HEK293 (cell line): ENCODE measurements around the gene DOP1B.
A peak's percentile ranks its signal among the peaks of the same experiment; 100 is the strongest.
"Not testable (repeated sequence)": the region's sequence is repeated elsewhere in the genome, so short reads cannot be mapped to it uniquely, and the experiment has no call there.

Experiments
- CTCF ChIA-PET: fragments of 350-600 bp; formaldehyde crosslinking; extraction: SDS; loops from one replicate; lab custom pipeline; 2021; ENCODE audit warnings: antibody characterized with exemption; lab: Yijun Ruan, JAX
- POLR2A ChIA-PET: fragments of 300-600 bp; formaldehyde crosslinking; extraction: SDS; loops from one replicate; lab custom pipeline; 2020; ENCODE audit warnings: antibody characterized with exemption, inconsistent platforms; lab: Yijun Ruan, JAX
- H3K27ac ChIP-seq: fragments of 200-500 bp; sonication (Bioruptor generic); 2 replicates; pipeline ENCODE4 v1.5.1; 2014; ENCODE audit warnings: low read depth, low read length, control low read depth, inconsistent platforms; ENCODE audit errors: extremely low read depth
- H3K36me3 ChIP-seq, 2 experiments: fragments of 200-500 bp in 1 of 2; sonication (Bioruptor generic) in 1 of 2; 1 replicate in 1 of 2; 2 replicates in 1 of 2; pipeline ENCODE4 v1.5.1; 2014 to 2017; ENCODE audit warnings: inconsistent platforms in 2 of 2, low read length in 2 of 2; ENCODE audit not compliant: control insufficient read depth in 2 of 2, insufficient read depth in 1 of 2
- H3K4me1 ChIP-seq: fragments of 200-500 bp; sonication (Bioruptor generic); 2 replicates; pipeline ENCODE4 v1.5.1; 2014; ENCODE audit warnings: mild to moderate bottlenecking, low read length, inconsistent platforms; ENCODE audit not compliant: control insufficient read depth, insufficient read depth
- H3K4me3 ChIP-seq: 2 replicates; pipeline ENCODE4 v1.5.1; 2011; ENCODE audit warnings: low read depth, mild to moderate bottlenecking, control low read depth, low read length, moderate library complexity
- H3K9me3 ChIP-seq: fragments of 200-500 bp; sonication (Bioruptor generic); 2 replicates; pipeline ENCODE4 v1.5.1; 2014; ENCODE audit warnings: low read depth, low read length, inconsistent platforms; ENCODE audit not compliant: control insufficient read depth, insufficient read depth
- OVOL3 ChIP-seq: fragments of 450-650 bp; formaldehyde crosslinking; IDR thresholded peaks from 2 replicates; pipeline ENCODE4 v1.5.1; 2016; ENCODE audit warnings: missing biosample characterization, missing genetic modification characterization
- SCRT2 ChIP-seq: fragments of 450-650 bp; formaldehyde crosslinking; IDR thresholded peaks from 2 replicates; pipeline ENCODE4 v1.5.1; 2016; ENCODE audit warnings: missing biosample characterization, missing genetic modification characterization
- SP2 ChIP-seq: fragments of 450-650 bp; formaldehyde crosslinking; IDR thresholded peaks from 2 replicates; pipeline ENCODE4 v1.5.1; 2016; ENCODE audit warnings: missing biosample characterization, missing genetic modification characterization
- SP3 ChIP-seq: fragments of 450-650 bp; formaldehyde crosslinking; IDR thresholded peaks from 2 replicates; pipeline ENCODE4 v1.5.1; 2016; ENCODE audit warnings: missing biosample characterization, missing genetic modification characterization
- SP7 ChIP-seq: fragments of 450-650 bp; formaldehyde crosslinking; IDR thresholded peaks from 2 replicates; pipeline ENCODE4 v1.5.1; 2016; ENCODE audit warnings: missing biosample characterization, missing genetic modification characterization
- YY2 ChIP-seq: fragments of 450-650 bp; formaldehyde crosslinking; IDR thresholded peaks from 2 replicates; pipeline ENCODE4 v1.5.1; 2016; ENCODE audit warnings: missing biosample characterization, missing genetic modification characterization
- ZFP69B ChIP-seq: fragments of 450-650 bp; formaldehyde crosslinking; IDR thresholded peaks from 2 replicates; pipeline ENCODE4 v1.5.1; 2016; ENCODE audit warnings: missing biosample characterization, missing genetic modification characterization
- ZNF10 ChIP-seq: fragments of 450-650 bp; formaldehyde crosslinking; IDR thresholded peaks from 2 replicates; pipeline ENCODE4 v1.5.1; 2017; ENCODE audit warnings: missing biosample characterization, missing genetic modification characterization
- ZNF184 ChIP-seq: fragments of 450-650 bp; IDR thresholded peaks from 2 replicates; pipeline ENCODE4 v1.5.1; 2018; ENCODE audit warnings: missing biosample characterization, mild to moderate bottlenecking, missing genetic modification characterization
- ZNF302 ChIP-seq: fragments of 450-650 bp; formaldehyde crosslinking; IDR thresholded peaks from 2 replicates; pipeline ENCODE4 v1.5.1; 2016; ENCODE audit warnings: missing biosample characterization, missing genetic modification characterization, low read depth
- ZNF394 ChIP-seq: fragments of 450-650 bp; formaldehyde crosslinking; IDR thresholded peaks from 2 replicates; pipeline ENCODE4 v1.5.1; 2016; ENCODE audit warnings: missing biosample characterization, missing genetic modification characterization, mild to moderate bottlenecking, moderate library complexity, borderline replicate concordance
- ZNF544 ChIP-seq: fragments of 450-650 bp; formaldehyde crosslinking; IDR thresholded peaks from 2 replicates; pipeline ENCODE4 v1.5.0; 2017; ENCODE audit warnings: missing biosample characterization, missing genetic modification characterization
- ZNF596 ChIP-seq: fragments of 450-650 bp; IDR thresholded peaks from 2 replicates; pipeline ENCODE4 v1.5.0; 2018; ENCODE audit warnings: missing biosample characterization, mild to moderate bottlenecking, missing genetic modification characterization, moderate library complexity
- ZNF791 ChIP-seq: fragments of 450-650 bp; formaldehyde crosslinking; IDR thresholded peaks from 2 replicates; pipeline ENCODE4 v1.5.1; 2016; ENCODE audit warnings: missing biosample characterization, missing genetic modification characterization
- ZNF837 ChIP-seq: fragments of 450-650 bp; formaldehyde crosslinking; IDR thresholded peaks from 2 replicates; pipeline ENCODE4 v1.5.1; 2016; ENCODE audit warnings: missing biosample characterization, missing genetic modification characterization
- ZSCAN30 ChIP-seq: fragments of 450-650 bp; IDR thresholded peaks from 2 replicates; pipeline ENCODE4 v1.5.1; 2018; ENCODE audit warnings: missing biosample characterization, mild to moderate bottlenecking, missing genetic modification characterization, moderate library complexity
- TF ChIP-seq, protein P1 (sequence below): fragments of 450-650 bp; formaldehyde crosslinking; IDR thresholded peaks from 2 replicates; pipeline ENCODE4 v1.5.1; 2016; ENCODE audit warnings: missing biosample characterization, missing genetic modification characterization
- TF ChIP-seq, protein P2 (sequence below): fragments of 450-650 bp; formaldehyde crosslinking; IDR thresholded peaks from 2 replicates; pipeline ENCODE4 v1.5.1; 2016; ENCODE audit warnings: missing biosample characterization, missing genetic modification characterization, borderline replicate concordance
- TF ChIP-seq, protein P3 (sequence below): fragments of 450-650 bp; formaldehyde crosslinking; IDR thresholded peaks from 2 replicates; pipeline ENCODE4 v1.5.1; 2016; ENCODE audit warnings: missing biosample characterization, missing genetic modification characterization, low read depth
- TF ChIP-seq, protein P4 (sequence below): fragments of 450-650 bp; formaldehyde crosslinking; IDR thresholded peaks from 2 replicates; pipeline ENCODE4 v1.5.1; 2016; ENCODE audit warnings: missing biosample characterization, missing genetic modification characterization
- TF ChIP-seq, protein P5 (sequence below): fragments of 450-650 bp; formaldehyde crosslinking; IDR thresholded peaks from 2 replicates; pipeline ENCODE4 v1.5.1; 2016; ENCODE audit warnings: missing biosample characterization, missing genetic modification characterization
- TF ChIP-seq, protein P6 (sequence below): fragments of 450-650 bp; formaldehyde crosslinking; IDR thresholded peaks from 2 replicates; pipeline ENCODE4 v1.5.1; 2016; ENCODE audit warnings: missing biosample characterization, missing genetic modification characterization

The DOP1B gene

DNA sequence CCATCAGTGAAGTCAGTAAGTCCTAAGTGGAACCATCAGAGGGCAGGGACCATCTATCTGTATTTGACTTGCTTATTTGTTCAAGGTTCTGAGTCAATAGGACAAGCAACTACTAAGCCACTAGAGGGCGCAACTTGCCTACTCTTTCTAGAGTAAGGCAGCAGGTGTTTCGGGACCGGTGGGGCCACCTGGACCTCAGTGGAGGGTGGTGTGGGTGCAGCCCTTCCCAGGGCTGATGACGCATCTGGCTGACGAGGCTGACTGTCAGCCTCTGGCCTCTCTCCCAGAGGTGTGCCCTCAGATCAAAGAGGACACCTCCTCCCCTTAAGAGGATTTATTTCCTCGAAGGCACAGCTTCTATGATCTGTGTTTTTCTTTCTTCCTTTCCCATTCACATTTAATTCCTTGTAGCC lies 15.1 kb upstream of the DOP1B start (continued):
- TF ChIP-seq, protein P1, sequence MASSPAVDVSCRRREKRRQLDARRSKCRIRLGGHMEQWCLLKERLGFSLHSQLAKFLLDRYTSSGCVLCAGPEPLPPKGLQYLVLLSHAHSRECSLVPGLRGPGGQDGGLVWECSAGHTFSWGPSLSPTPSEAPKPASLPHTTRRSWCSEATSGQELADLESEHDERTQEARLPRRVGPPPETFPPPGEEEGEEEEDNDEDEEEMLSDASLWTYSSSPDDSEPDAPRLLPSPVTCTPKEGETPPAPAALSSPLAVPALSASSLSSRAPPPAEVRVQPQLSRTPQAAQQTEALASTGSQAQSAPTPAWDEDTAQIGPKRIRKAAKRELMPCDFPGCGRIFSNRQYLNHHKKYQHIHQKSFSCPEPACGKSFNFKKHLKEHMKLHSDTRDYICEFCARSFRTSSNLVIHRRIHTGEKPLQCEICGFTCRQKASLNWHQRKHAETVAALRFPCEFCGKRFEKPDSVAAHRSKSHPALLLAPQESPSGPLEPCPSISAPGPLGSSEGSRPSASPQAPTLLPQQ = peak; percentile 100
- TF ChIP-seq ZNF184 (tag by site-specific recombination) = peak; percentile 73; the same call in 1 of the 2 replicates
- peak; percentile 38 for TF ChIP-seq ZNF394 (tag by site-specific recombination)
- TF ChIP-seq SP3 (tag by site-specific recombination) = peak; percentile 45; the same call in 1 of the 2 replicates
- no peak for TF ChIP-seq ZNF837
- TF ChIP-seq ZNF791 (tag by site-specific recombination) = no peak
- no peak for TF ChIP-seq ZNF544 (tag by site-specific recombination)
- TF ChIP-seq ZSCAN30 (tag by site-specific recombination) = no peak; the same call in 1 of the 2 replicates
- TF ChIP-seq, protein P2, sequence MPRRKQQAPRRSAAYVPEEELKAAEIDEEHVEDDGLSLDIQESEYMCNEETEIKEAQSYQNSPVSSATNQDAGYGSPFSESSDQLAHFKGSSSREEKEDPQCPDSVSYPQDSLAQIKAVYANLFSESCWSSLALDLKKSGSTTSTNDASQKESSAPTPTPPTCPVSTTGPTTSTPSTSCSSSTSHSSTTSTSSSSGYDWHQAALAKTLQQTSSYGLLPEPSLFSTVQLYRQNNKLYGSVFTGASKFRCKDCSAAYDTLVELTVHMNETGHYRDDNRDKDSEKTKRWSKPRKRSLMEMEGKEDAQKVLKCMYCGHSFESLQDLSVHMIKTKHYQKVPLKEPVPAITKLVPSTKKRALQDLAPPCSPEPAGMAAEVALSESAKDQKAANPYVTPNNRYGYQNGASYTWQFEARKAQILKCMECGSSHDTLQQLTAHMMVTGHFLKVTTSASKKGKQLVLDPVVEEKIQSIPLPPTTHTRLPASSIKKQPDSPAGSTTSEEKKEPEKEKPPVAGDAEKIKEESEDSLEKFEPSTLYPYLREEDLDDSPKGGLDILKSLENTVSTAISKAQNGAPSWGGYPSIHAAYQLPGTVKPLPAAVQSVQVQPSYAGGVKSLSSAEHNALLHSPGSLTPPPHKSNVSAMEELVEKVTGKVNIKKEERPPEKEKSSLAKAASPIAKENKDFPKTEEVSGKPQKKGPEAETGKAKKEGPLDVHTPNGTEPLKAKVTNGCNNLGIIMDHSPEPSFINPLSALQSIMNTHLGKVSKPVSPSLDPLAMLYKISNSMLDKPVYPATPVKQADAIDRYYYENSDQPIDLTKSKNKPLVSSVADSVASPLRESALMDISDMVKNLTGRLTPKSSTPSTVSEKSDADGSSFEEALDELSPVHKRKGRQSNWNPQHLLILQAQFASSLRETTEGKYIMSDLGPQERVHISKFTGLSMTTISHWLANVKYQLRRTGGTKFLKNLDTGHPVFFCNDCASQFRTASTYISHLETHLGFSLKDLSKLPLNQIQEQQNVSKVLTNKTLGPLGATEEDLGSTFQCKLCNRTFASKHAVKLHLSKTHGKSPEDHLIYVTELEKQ (tag by site-specific recombination) = peak; percentile 67
- TF ChIP-seq OVOL3 (tag by site-specific recombination) = no peak
- TF ChIP-seq ZFP69B (tag by site-specific recombination) = peak; percentile 100
- TF ChIP-seq, protein P3, sequence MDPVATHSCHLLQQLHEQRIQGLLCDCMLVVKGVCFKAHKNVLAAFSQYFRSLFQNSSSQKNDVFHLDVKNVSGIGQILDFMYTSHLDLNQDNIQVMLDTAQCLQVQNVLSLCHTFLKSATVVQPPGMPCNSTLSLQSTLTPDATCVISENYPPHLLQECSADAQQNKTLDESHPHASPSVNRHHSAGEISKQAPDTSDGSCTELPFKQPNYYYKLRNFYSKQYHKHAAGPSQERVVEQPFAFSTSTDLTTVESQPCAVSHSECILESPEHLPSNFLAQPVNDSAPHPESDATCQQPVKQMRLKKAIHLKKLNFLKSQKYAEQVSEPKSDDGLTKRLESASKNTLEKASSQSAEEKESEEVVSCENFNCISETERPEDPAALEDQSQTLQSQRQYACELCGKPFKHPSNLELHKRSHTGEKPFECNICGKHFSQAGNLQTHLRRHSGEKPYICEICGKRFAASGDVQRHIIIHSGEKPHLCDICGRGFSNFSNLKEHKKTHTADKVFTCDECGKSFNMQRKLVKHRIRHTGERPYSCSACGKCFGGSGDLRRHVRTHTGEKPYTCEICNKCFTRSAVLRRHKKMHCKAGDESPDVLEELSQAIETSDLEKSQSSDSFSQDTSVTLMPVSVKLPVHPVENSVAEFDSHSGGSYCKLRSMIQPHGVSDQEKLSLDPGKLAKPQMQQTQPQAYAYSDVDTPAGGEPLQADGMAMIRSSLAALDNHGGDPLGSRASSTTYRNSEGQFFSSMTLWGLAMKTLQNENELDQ (tag by site-specific recombination) = no peak
- no peak for TF ChIP-seq ZNF302
- TF ChIP-seq, protein P4, sequence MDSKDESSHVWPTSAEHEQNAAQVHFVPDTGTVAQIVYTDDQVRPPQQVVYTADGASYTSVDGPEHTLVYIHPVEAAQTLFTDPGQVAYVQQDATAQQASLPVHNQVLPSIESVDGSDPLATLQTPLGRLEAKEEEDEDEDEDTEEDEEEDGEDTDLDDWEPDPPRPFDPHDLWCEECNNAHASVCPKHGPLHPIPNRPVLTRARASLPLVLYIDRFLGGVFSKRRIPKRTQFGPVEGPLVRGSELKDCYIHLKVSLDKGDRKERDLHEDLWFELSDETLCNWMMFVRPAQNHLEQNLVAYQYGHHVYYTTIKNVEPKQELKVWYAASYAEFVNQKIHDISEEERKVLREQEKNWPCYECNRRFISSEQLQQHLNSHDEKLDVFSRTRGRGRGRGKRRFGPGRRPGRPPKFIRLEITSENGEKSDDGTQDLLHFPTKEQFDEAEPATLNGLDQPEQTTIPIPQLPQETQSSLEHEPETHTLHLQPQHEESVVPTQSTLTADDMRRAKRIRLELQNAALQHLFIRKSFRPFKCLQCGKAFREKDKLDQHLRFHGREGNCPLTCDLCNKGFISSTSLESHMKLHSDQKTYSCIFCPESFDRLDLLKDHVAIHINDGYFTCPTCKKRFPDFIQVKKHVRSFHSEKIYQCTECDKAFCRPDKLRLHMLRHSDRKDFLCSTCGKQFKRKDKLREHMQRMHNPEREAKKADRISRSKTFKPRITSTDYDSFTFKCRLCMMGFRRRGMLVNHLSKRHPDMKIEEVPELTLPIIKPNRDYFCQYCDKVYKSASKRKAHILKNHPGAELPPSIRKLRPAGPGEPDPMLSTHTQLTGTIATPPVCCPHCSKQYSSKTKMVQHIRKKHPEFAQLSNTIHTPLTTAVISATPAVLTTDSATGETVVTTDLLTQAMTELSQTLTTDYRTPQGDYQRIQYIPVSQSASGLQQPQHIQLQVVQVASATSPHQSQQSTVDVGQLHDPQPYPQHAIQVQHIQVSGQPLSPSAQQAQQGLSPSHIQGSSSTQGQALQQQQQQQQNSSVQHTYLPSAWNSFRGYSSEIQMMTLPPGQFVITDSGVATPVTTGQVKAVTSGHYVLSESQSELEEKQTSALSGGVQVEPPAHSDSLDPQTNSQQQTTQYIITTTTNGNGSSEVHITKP = peak; percentile 84
- peak; percentile 99 for TF ChIP-seq SCRT2 (tag by site-specific recombination)
- no peak for TF ChIP-seq YY2 (tag by site-specific recombination)
- TF ChIP-seq, protein P5, sequence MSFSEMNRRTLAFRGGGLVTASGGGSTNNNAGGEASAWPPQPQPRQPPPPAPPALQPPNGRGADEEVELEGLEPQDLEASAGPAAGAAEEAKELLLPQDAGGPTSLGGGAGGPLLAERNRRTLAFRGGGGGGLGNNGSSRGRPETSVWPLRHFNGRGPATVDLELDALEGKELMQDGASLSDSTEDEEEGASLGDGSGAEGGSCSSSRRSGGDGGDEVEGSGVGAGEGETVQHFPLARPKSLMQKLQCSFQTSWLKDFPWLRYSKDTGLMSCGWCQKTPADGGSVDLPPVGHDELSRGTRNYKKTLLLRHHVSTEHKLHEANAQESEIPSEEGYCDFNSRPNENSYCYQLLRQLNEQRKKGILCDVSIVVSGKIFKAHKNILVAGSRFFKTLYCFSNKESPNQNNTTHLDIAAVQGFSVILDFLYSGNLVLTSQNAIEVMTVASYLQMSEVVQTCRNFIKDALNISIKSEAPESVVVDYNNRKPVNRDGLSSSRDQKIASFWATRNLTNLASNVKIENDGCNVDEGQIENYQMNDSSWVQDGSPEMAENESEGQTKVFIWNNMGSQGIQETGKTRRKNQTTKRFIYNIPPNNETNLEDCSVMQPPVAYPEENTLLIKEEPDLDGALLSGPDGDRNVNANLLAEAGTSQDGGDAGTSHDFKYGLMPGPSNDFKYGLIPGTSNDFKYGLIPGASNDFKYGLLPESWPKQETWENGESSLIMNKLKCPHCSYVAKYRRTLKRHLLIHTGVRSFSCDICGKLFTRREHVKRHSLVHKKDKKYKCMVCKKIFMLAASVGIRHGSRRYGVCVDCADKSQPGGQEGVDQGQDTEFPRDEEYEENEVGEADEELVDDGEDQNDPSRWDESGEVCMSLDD (tag by site-specific recombination) = no peak
- no peak for TF ChIP-seq ZNF596 (tag by site-specific recombination)
- TF ChIP-seq SP2 (tag by site-specific recombination) = no peak; the same call in 1 of the 2 replicates
- TF ChIP-seq, protein P6, sequence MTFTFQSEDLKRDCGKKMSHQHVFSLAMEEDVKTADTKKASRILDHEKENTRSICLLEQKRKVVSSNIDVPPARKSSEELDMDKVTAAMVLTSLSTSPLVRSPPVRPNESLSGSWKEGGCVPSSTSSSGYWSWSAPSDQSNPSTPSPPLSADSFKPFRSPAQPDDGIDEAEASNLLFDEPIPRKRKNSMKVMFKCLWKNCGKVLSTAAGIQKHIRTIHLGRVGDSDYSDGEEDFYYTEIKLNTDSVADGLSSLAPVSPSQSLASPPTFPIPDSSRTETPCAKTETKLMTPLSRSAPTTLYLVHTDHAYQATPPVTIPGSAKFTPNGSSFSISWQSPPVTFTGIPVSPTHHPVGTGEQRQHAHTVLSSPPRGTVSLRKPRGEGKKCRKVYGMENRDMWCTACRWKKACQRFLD (tag by site-specific recombination) = no peak
- TF ChIP-seq ZNF10 = peak; percentile 85
- peak; percentile 89 for TF ChIP-seq SP7 (tag by site-specific recombination)

DNA sequence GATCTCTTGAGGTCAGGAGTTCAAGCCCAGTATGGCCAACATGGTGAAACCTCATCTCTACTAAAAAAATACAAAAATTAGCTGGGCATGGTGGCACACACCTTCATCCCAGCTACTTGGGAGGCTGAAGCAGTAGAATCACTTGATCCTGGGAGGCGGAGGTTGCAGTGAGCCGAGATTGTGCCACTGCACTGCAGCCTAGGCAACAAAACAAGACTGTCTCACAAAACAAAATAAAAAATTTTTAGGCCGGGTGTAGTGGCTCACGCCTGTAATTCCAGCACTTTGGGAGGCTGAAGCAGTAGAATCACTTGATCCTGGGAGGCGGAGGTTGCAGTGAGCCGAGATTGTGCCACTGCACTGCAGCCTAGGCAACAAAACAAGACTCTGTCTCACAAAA lies 12.4 kb upstream of the DOP1B start:
- H3K4me1 ChIP-seq, H3K9me3 ChIP-seq, H3K27ac ChIP-seq, H3K4me3 ChIP-seq: not testable (repeated sequence)
- ChIA-PET CTCF (interaction anchor here (1.3 to 6.7 kb wide), 2 partner anchors 66 to 491 kb away, joined by 6 to 59 read pairs; no protein-coding TSS in a partner anchor), POLR2A (interaction anchor here (0.7 kb wide), 1 partner anchor 24 kb away, joined by 3 read pairs; no protein-coding TSS in a partner anchor)
- peaks cover 3 to 10% of the 10 kb centered on the region in 2 experiments; a peak in 2 of 3 replicates for H3K36me3 ChIP-seq
